ENCODE measurements around the gene EIF2S1. TPM values are rescaled to one million over a fixed set of nuclear protein-coding genes. Genes with fewer than 3 reads are reported as not detected.

Gene EIF2S1
- total RNA-seq, 2 donors from 2014 or later, result 38.4 to 49.7 TPM

DNA sequence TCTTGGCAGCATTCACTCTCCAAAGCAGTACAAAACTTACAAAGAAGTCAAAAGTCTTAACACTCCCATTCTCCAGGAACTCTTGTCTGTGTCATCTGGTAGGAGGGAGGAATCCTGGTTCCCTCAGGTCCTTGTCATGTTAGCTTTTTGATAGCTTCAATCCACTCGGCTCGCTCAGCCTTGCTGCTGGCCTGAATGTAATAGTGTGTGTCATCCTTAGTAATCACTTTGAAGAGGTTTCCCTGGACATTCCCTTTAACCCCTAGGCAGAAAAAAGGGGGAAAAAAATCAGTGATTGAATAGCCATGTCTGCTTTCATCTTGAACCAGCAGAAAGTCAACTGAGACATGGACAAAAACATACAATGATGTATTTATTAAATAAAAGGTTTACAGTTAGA lies 27.1 kb downstream of the EIF2S1 start:
- ATAC-seq, result no peak
- Mint-ChIP-seq H3K27me3 (no peaks in the 10 kb centered on the region), H3K4me1 (peaks cover 8% of the 10 kb centered on the region), H3K4me3 (no peak overlapping the region), H3K36me3 (ENCODE audit: low read depth) (peaks cover 2% of the 10 kb centered on the region), H3K27ac (no peak overlapping the region)
- no peak for DNase-seq
- H3K9me3 ChIP-seq (ENCODE audit: control insufficient read depth, low read length, poor library complexity, severe bottlenecking), result no peaks in the 10 kb centered on the region

DNA sequence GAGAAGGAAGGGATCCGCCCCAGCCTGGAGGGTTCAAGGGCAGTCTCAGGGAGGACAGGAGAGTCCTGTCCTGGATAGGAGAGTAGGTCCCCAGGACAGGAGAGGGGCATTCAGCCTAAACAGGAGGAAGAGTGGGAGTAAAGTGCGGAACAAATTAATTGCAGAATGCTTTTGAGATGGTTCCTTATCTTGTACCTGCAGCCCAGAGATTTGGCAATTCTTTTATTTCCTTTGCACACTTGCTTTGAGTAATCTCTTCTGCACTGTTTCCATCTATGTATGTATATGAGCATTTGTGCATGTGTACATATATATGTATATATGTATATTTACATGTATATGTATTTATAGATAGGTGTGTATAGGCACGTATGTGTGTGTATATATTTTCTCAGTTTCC lies 29.1 kb downstream of the EIF2S1 start:
- H3K9me3 ChIP-seq (ENCODE audit: control insufficient read depth, low read length, poor library complexity, severe bottlenecking), result no peaks in the 10 kb centered on the region
- H3K36me3 Mint-ChIP-seq (ENCODE audit: low read depth), result no peaks in the 10 kb centered on the region
- no peak overlapping the region for H3K4me3 Mint-ChIP-seq
- no peaks in the 10 kb centered on the region for H3K27me3 Mint-ChIP-seq
- no peak for ATAC-seq
- H3K4me1 Mint-ChIP-seq, result peaks cover 8% of the 10 kb centered on the region
- no peak for DNase-seq
- peak overlapping the region; percentile 24 for H3K27ac Mint-ChIP-seq

DNA sequence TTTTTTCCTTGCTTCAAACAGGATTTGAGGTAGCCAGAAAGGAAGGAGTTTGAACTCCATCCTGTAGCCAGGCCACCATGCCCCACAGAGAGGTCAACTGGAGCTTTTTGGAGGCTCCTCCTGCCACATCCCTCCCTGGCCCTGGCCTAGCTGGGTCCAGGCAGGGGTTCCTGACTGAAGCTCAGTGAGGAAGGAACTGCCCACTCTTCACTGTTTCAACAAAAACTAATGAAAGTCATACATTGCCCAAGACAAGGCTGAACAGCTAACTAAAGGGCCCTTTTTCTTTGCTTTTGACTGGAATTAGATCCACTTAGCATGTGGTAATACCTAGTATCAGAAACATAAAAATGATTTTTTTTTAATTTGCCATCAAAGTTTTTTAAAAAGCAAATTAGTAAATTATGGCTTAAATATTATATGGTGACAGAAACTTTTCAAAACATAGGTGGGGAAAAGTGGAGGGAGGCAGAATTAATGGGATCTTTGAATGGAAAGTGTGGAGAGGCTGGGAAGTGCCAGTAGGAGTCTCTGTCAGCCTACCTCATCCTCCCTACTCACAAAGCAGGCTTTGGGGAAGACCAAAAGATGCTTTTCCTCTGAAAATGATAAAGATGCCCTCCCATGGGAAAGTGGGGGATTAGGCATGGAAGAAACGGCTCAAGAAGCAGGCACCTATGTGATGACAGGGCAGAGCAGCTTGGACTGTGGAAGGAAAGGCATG lies 29.8 kb downstream of the EIF2S1 start:
- H3K27ac Mint-ChIP-seq, result peak overlapping the region; percentile 16
- peaks cover 8% of the 10 kb centered on the region for H3K4me1 Mint-ChIP-seq
- no peaks in the 10 kb centered on the region for H3K27me3 Mint-ChIP-seq

DNA sequence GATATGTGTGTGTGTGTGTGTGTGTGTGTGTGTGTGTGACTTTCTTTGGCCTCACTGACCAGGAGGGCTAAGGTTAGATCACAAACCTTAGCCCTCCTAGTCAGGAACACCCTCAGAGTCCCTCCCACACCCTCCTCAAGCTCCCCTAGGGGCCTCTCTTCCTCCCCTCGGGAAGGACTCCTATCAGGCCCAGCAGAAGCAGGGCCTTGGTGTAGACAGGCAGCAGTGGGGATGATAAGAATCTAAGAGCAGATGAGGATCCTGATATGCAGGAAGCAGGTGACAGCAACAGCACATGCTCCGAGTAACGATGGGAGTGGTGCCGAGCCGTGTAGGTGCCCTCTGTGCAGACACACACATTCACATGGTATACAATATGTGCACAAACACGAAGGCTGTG lies 31.1 kb downstream of the EIF2S1 start:
- no peak for DNase-seq
- no peak overlapping the region for H3K4me3 Mint-ChIP-seq
- peak overlapping the region; percentile 41 for H3K27ac Mint-ChIP-seq
- ATAC-seq, result peak; percentile 40
- H3K4me1 Mint-ChIP-seq, result peaks cover 8% of the 10 kb centered on the region
- H3K9me3 ChIP-seq (ENCODE audit: control insufficient read depth, low read length, poor library complexity, severe bottlenecking), result no peaks in the 10 kb centered on the region
- H3K27me3 Mint-ChIP-seq, result no peaks in the 10 kb centered on the region
- no peaks in the 10 kb centered on the region for H3K36me3 Mint-ChIP-seq (ENCODE audit: low read depth)

More for the DNA sequence above, 29.8 kb downstream of the EIF2S1 start:
- DNase-seq (no peak), ATAC-seq (no peak)
- H3K9me3 ChIP-seq (ENCODE audit: control insufficient read depth, low read length, poor library complexity, severe bottlenecking), result no peaks in the 10 kb centered on the region
- Mint-ChIP-seq H3K36me3 (ENCODE audit: low read depth) (no peaks in the 10 kb centered on the region), H3K4me3 (no peak overlapping the region)

DNA sequence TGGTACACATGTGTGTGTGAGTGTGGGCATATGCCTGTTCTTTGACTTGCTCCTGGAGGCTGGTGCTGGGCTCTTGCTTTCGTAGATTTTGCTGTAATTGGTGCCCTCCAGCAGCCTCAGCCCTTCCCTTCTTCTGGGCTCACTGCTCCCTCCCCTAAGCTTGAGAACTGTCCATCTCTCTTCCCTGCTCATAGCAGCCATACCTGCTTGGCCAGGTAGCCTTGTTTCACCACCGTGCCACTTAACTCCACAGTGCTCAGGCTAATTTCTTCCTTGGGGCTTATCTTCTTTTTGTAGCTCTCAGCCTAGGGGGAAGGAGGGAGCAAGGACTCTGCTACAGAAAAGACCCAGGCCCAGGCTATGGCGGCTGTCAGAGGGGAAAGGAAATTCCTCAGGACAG lies 32.0 kb downstream of the EIF2S1 start:
- DNase-seq (no peak), ATAC-seq (no peak)
- peaks cover 8% of the 10 kb centered on the region for H3K4me1 Mint-ChIP-seq

DNA sequence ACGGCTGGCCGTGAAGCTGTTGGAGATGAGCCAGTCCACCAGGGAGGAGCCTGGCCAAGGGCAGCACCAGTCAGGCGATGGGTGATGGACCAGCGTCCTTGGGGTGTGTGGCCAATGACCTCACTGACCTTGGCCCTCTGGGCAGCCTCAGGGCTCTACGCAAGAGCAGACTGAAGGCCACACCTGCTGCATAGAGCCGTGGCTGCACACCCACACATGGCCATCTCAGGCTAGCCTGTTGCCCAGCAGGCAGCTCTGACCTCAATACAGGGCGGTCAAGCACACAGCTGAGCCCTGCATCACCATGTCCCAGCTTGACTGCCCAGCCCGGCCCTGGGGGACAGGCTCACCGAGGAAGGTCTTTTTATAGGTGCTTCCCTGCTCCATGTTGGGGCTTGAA lies 32.7 kb downstream of the EIF2S1 start:
- Mint-ChIP-seq H3K4me1 (peaks cover 8% of the 10 kb centered on the region), H3K27me3 (no peaks in the 10 kb centered on the region), H3K36me3 (ENCODE audit: low read depth) (peaks cover 3% of the 10 kb centered on the region), H3K4me3 (no peak overlapping the region), H3K27ac (no peak overlapping the region)
- no peak for DNase-seq
- H3K9me3 ChIP-seq (ENCODE audit: control insufficient read depth, low read length, poor library complexity, severe bottlenecking), result no peaks in the 10 kb centered on the region
- ATAC-seq, result no peak

More for the DNA sequence above, 32.0 kb downstream of the EIF2S1 start:
- H3K9me3 ChIP-seq (ENCODE audit: control insufficient read depth, low read length, poor library complexity, severe bottlenecking), result no peaks in the 10 kb centered on the region
- no peaks in the 10 kb centered on the region for H3K27me3 Mint-ChIP-seq
- H3K4me3 Mint-ChIP-seq, result no peak overlapping the region
- no peak overlapping the region for H3K27ac Mint-ChIP-seq
- H3K36me3 Mint-ChIP-seq (ENCODE audit: low read depth), result peaks cover 3% of the 10 kb centered on the region

DNA sequence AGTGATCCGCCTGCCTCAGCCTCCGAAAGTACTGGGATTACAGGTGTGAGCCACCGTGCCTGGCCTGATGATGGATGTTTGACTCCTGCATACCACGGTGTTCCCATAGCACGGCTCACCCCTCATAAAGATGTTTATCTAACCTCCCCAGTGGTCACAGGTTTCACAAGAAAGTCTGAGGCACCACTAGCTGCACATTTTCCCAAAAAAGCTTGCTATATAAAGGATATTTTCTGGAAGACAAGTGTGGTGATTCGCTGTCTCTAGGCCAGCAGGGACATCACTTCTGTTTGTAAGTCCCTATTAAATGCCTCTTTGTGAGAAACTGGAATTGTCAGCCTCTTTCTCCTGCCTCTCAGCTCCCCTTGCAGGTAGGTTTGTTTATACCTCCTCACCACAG lies 33.6 kb downstream of the EIF2S1 start:
- DNase-seq, result no peak
- peaks cover 3% of the 10 kb centered on the region for H3K36me3 Mint-ChIP-seq (ENCODE audit: low read depth)
- H3K27me3 Mint-ChIP-seq, result no peaks in the 10 kb centered on the region
- no peak overlapping the region for H3K4me3 Mint-ChIP-seq
- peaks cover 10% of the 10 kb centered on the region for H3K4me1 Mint-ChIP-seq
- H3K27ac Mint-ChIP-seq, result no peak overlapping the region
- ATAC-seq, result no peak
- H3K9me3 ChIP-seq (ENCODE audit: control insufficient read depth, low read length, poor library complexity, severe bottlenecking), result no peaks in the 10 kb centered on the region

DNA sequence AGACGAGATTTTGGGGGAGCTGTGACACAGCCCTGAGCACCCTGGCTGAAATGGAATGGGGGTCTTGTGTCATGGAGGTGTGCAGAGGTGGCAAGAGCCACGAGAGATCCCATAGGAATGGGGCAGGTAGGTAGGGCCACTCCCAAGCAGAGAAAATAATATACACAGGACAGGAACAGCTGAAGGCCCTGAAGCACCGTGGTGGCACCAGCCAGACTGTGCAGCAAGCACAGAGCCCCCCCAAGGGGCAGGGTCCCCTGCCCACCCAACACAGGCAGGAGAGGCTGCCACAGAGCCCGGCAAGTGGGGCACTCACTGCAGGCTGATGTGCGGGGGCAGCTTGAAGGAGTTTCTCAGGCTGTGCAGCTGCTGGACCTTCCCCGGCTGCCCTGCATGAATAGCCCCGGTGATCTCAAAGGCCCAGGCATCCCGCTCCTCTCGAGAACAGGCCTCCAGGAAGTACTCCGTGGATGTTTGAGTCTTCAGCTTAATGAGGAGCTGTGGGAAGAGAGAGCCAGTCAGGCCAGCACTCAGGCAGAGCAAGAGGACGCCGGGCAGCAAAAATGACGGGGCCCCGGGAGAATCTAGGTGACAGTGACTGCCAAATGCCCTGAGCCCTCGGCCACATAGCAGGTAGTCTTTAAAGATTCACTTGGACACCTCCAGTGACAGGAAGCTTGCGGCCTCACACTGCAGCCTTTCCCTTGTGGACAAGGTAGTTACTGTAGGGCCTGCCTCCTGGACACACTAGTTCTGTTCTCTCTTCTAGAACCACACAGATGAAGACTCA lies 35.2 kb downstream of the EIF2S1 start:
- no peak overlapping the region for H3K27ac Mint-ChIP-seq
- H3K4me1 Mint-ChIP-seq, result peaks cover 12% of the 10 kb centered on the region
- no peaks in the 10 kb centered on the region for H3K27me3 Mint-ChIP-seq
- no peak for DNase-seq
- H3K36me3 Mint-ChIP-seq (ENCODE audit: low read depth), result peaks cover 3% of the 10 kb centered on the region
- no peak overlapping the region for H3K4me3 Mint-ChIP-seq
- no peaks in the 10 kb centered on the region for H3K9me3 ChIP-seq (ENCODE audit: control insufficient read depth, low read length, poor library complexity, severe bottlenecking)
- ATAC-seq, result no peak

DNA sequence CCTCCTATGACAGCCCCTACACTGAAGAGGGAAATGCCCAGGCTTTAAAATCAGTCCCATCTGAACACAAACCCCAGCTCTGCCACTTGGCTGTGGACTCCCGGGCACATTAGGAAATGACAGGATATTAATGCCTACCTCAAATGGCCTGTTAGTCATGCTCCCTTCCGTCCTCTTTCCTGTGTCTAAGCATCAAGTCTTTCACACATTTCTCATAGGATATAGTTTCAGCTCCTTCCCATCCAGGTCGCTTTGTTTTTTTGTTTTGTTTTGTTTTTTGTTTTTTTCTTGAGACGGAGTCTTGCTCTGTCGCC lies 35.7 kb downstream of the EIF2S1 start:
- DNase-seq, result no peak
- no peaks in the 10 kb centered on the region for H3K9me3 ChIP-seq (ENCODE audit: control insufficient read depth, low read length, poor library complexity, severe bottlenecking)
- no peak for ATAC-seq
- peaks cover 9% of the 10 kb centered on the region for H3K4me1 Mint-ChIP-seq
- peaks cover 3% of the 10 kb centered on the region for H3K36me3 Mint-ChIP-seq (ENCODE audit: low read depth)
- no peaks in the 10 kb centered on the region for H3K27me3 Mint-ChIP-seq
- no peak overlapping the region for H3K4me3 Mint-ChIP-seq
- H3K27ac Mint-ChIP-seq, result no peak overlapping the region

DNA sequence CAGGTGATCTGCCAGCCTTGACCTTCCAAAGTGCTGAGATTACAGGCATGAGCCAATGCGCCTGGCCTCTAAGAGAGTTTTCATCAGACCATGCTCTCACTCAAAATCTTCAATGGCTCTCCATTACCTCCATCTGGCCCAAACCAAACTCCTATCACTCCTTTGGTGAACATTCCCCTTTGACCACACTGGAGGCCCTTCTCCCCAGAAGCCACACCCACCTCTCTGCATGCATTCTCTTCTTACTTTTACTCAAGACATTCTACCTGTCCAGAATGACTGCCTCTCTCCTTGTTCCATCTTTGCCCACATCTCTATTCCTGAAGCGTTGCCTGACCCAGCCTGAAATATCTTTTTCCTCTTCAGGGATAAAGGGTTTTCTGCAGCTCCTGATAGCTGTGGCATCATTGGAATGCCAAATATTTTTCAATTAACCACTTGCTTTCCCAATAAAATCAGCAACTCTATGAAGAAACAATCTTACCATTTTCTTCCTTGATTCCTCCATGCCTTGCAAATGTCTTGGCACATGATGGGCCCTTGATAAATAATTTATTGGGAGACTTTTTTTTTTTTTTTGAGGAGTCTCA lies 36.3 kb downstream of the EIF2S1 start:
- no peaks in the 10 kb centered on the region for H3K9me3 ChIP-seq (ENCODE audit: control insufficient read depth, low read length, poor library complexity, severe bottlenecking)
- DNase-seq (no peak), ATAC-seq (no peak)
- no peak overlapping the region for H3K4me3 Mint-ChIP-seq
- no peak overlapping the region for H3K27ac Mint-ChIP-seq
- H3K36me3 Mint-ChIP-seq (ENCODE audit: low read depth), result peaks cover 3% of the 10 kb centered on the region
- peaks cover 6% of the 10 kb centered on the region for H3K4me1 Mint-ChIP-seq
- no peaks in the 10 kb centered on the region for H3K27me3 Mint-ChIP-seq

DNA sequence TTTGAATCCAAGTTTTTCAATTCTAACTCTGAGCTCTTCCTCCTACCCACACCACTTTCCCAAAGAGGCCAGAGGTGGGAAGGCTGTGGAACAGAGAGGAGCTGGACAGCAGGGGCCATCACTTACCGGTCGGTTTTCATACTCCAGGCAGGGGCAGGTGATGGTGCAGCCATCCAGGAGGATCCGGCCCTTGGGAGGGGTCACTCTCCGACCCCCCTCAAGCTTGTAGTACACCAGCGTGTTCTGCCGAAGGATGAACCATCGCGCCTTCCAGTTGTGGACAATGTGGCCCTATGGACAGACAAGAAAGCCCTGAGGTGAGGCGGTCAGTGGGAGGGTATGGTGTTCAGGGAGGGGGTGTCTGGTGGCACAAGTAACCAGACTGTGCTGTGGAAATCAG lies 37.4 kb downstream of the EIF2S1 start:
- DNase-seq (no peak), ATAC-seq (no peak)
- H3K4me3 Mint-ChIP-seq, result no peak overlapping the region
- H3K27ac Mint-ChIP-seq, result no peak overlapping the region
- H3K4me1 Mint-ChIP-seq, result peaks cover 4% of the 10 kb centered on the region
- no peaks in the 10 kb centered on the region for H3K9me3 ChIP-seq (ENCODE audit: control insufficient read depth, low read length, poor library complexity, severe bottlenecking)
- peaks cover 3% of the 10 kb centered on the region for H3K36me3 Mint-ChIP-seq (ENCODE audit: low read depth)
- H3K27me3 Mint-ChIP-seq, result no peaks in the 10 kb centered on the region

DNA sequence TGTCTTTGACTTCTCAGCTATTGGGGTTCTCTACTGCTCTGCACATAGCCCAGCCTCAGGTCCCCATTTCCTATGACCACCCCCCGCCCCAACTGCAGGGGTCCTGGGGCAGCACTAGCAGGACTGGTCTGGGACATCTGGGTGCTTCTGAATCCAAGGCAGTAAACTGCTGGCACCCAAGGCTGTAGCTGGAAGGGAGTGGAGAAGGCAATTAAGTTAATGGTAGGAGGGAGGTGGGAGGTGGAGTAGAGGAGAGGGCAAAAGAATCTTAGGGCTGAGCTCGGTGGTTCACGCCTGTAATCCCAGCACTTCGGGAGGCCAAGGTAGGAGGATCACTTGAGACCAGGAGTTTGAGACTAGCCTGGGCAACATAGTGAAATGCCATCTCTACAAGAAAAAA lies 40.3 kb downstream of the EIF2S1 start:
- Mint-ChIP-seq H3K4me1 (peaks cover 4% of the 10 kb centered on the region), H3K27ac (no peak overlapping the region), H3K4me3 (no peak overlapping the region), H3K36me3 (ENCODE audit: low read depth) (peaks cover 3% of the 10 kb centered on the region), H3K27me3 (no peaks in the 10 kb centered on the region)
- ATAC-seq (no peak), DNase-seq (no peak)
- H3K9me3 ChIP-seq (ENCODE audit: control insufficient read depth, low read length, poor library complexity, severe bottlenecking), result no peaks in the 10 kb centered on the region

DNA sequence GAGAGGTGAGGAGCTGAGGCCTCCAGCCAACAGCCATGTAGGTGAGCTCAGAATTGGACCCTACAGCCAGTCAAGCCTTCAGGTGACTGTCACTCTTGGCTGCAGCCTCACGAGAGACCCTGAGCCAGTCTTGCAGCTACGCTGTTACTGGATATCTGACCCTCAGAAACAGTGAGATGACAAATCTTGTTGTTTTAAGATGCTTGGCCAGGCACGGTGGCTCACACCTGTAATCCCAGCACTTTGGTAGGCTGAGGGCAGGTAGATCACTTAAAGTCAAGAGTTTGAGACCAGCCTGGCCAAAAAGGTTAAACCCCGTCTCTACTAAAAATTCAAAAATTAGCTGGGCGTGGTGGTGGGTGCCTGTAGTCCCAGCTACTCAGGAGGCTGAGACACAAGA lies 45.6 kb downstream of the EIF2S1 start:
- DNase-seq, result no peak
- Mint-ChIP-seq H3K4me3 (no peak overlapping the region), H3K36me3 (ENCODE audit: low read depth) (no peaks in the 10 kb centered on the region), H3K4me1 (no peaks in the 10 kb centered on the region), H3K27me3 (no peaks in the 10 kb centered on the region), H3K27ac (no peak overlapping the region)
- no peaks in the 10 kb centered on the region for H3K9me3 ChIP-seq (ENCODE audit: control insufficient read depth, low read length, poor library complexity, severe bottlenecking)
- no peak for ATAC-seq
